Endometrial microvascular endothelial cells (primary cell): ENCODE results near the gene TRIM68. TPM values are rescaled to one million over a fixed set of nuclear protein-coding genes. Genes with fewer than 3 reads are reported as not detected.

Experiments
- total RNA-seq: library from RNA; depleted of rRNA; stranded (reverse); fragments of >200 nt; gene quantifications from one replicate; pipeline ENCODE4 v1.2.3, GENCODE V29; 2015; ENCODE audit errors: inconsistent ontology term

Gene TRIM68
- total RNA-seq, 1 donor from 2014 or later: 12.9 TPM

Other genes with a start within 250 kb of the TRIM68 start
- gene OR52B4, start 239.8 kb downstream of the TRIM68 start, total RNA-seq: not detected
- gene TRIM21, start 214.5 kb downstream of the TRIM68 start, total RNA-seq: 49.7 TPM
- not detected for gene OR52K2, start 158.9 kb downstream of the TRIM68 start, total RNA-seq
- not detected for gene OR52K1, start 125.6 kb downstream of the TRIM68 start, total RNA-seq
- gene OR52M1, start 63.0 kb downstream of the TRIM68 start, total RNA-seq: not detected
- gene OR52I2, start 26.5 kb downstream of the TRIM68 start, total RNA-seq: not detected
- not detected for gene OR52I1, start 14.2 kb downstream of the TRIM68 start, total RNA-seq
- gene OR51D1, start 29.2 kb upstream of the TRIM68 start, total RNA-seq: not detected
- gene OR51E1, start 35.8 kb upstream of the TRIM68 start, total RNA-seq: not detected
- not detected for gene OR51E2, start 89.6 kb upstream of the TRIM68 start, total RNA-seq
- not detected for gene MMP26, start 96.6 kb upstream of the TRIM68 start, total RNA-seq
- gene OR51F1, start 161.7 kb upstream of the TRIM68 start, total RNA-seq: not detected
- not detected for gene OR52R1, start 196.1 kb upstream of the TRIM68 start, total RNA-seq
- not detected for gene OR51F2, start 213.1 kb upstream of the TRIM68 start, total RNA-seq
- gene OR51S1, start 241.0 kb upstream of the TRIM68 start, total RNA-seq: not detected